Activated T-cell treated with anti-CD3 and anti-CD28 coated beads, Interleukin-2, amount 50 U/mL, for 72 hours (primary cell): ENCODE measurements around the gene SIM1. TPM values are rescaled to one million over a fixed set of nuclear protein-coding genes. Genes with fewer than 3 reads are reported as not detected.

ENCODE experiments used
- ATAC-seq, 2 donors: fragments of 150-1000 bp; cut with Tn5 transposase; replicated peaks in 1 of 2; 2 replicates each; pipeline ENCODE4 v1.10.0; 2021; ENCODE audit warnings: moderate library complexity in 2 of 2, mild to moderate bottlenecking in 1 of 2
- DNase-seq, 2 donors: peaks; one replicate each; pipeline ENCODE4 v3.0.0; 2021 to 2022; ENCODE audit warnings: mixed read lengths in 1 of 2
- H3K27ac Mint-ChIP-seq: one replicate; pipeline ENCODE4 v1.8.0; 2022; ENCODE audit warnings: mild to moderate bottlenecking, moderate library complexity, mixed read lengths
- H3K27me3 Mint-ChIP-seq: one replicate; pipeline ENCODE4 v1.8.0; 2022; ENCODE audit warnings: low read depth, mixed read lengths
- H3K36me3 Mint-ChIP-seq, 2 donors: one replicate each; pipeline ENCODE4 v1.8.0; 2022; ENCODE audit warnings: mixed read lengths in 2 of 2, mild to moderate bottlenecking in 1 of 2; ENCODE audit not compliant: insufficient read depth in 2 of 2
- H3K4me1 Mint-ChIP-seq: one replicate; pipeline ENCODE4 v1.8.0; 2022; ENCODE audit warnings: low read depth, mixed read lengths
- H3K4me3 Mint-ChIP-seq, 2 donors: one replicate each; pipeline ENCODE4 v1.8.0; 2022; ENCODE audit warnings: mild to moderate bottlenecking in 2 of 2, mixed read lengths in 2 of 2, moderate library complexity in 2 of 2
- H3K9me3 Mint-ChIP-seq, 2 donors: one replicate each; pipeline ENCODE4 v1.8.0; 2022; ENCODE audit warnings: mixed read lengths in 2 of 2
- total RNA-seq, 2 donors: library from RNA; stranded (reverse); gene quantifications; one replicate each; pipeline ENCODE4 v1.2.3, GENCODE V29; 2022

The SIM1 gene
- total RNA-seq, 2 donors from 2014 or later: 0.07 TPM; not detected in 1

DNA sequence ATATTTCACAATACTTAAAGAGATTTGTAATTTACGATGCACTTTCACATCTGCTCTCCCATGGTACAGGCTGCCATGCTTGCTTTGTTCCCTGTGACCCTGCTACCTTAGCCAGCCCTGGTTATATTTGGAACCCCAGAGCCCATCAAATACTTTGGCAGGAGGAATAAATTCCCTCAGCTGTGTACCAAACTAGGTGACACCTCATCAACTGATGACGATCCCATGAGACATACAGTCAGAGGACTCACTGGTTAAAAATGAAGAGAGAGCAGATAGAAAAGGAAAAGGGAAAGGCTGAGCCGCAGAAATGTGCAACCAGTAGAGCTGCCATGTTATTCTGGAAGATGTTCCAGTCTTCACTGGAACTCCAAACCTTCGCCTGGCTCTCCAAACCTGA, 120.0 kb downstream of the SIM1 start:
- no peaks in the 10 kb centered on the region for H3K4me1 Mint-ChIP-seq
- H3K4me3 Mint-ChIP-seq: no peak overlapping the region
- no peaks in the 10 kb centered on the region for H3K36me3 Mint-ChIP-seq
- H3K27ac Mint-ChIP-seq: no peak overlapping the region
- no peaks in the 10 kb centered on the region for H3K9me3 Mint-ChIP-seq
- ATAC-seq (no peak), DNase-seq (no peak)
- H3K27me3 Mint-ChIP-seq: peaks cover 4% of the 10 kb centered on the region

DNA sequence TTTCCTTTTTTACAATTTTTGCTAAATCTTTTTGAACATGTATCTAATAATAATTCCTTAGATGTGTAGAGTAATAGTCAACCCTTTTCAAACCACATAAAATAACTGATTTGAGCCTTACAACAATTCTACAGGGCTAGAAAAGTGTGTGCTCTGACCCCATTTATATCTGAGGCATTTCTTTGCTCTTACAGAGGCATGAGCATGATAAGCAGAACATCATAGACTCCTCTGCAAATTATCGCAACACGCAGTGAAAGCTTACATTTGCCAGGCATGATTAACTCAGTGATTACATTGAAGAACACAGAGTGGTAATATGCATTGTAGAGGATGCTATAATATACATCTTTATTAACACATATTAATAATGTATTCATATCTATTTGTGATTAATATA, 120.4 kb downstream of the SIM1 start:
- H3K36me3 Mint-ChIP-seq: no peaks in the 10 kb centered on the region
- no peaks in the 10 kb centered on the region for H3K4me1 Mint-ChIP-seq
- no peaks in the 10 kb centered on the region for H3K9me3 Mint-ChIP-seq
- H3K27ac Mint-ChIP-seq: no peak overlapping the region
- peaks cover 4% of the 10 kb centered on the region for H3K27me3 Mint-ChIP-seq
- ATAC-seq (no peak), DNase-seq (no peak)
- H3K4me3 Mint-ChIP-seq: no peak overlapping the region

DNA sequence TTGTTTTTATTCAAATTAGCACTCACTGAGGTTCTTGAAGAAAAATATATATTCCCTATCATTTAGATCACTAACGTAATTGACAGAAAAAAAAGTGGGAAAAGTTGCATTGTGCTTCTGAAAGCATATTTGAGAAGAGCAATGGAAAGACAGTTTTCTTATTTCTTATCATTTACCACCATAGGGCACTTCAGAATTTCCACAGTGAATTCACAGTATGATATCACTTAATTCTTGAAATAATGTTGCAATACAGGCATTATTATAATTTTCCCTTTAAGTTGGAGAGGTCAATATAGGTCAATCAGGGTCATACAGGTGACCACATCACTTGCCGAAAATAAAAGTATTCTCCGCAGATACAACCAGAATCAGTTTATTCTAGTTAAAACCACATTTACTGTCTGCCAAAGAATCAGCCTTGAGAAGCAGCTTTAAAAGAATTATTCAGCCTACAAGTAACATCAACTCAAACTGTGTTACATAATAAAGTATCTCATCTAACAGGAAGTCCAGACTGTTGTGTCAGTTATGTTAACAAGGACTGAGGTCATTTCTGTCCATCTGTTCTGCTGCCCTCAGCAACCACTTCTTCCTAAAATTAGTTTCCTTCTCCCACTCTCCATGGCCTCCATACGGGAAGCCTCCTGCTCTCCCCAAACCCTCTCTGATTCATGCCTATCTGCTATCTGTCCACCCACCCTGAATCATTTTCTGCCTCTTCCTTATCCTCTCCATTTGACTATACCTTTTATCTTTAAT, 121.2 kb downstream of the SIM1 start:
- H3K4me3 Mint-ChIP-seq: no peak overlapping the region
- H3K9me3 Mint-ChIP-seq: no peaks in the 10 kb centered on the region
- peaks cover 4% of the 10 kb centered on the region for H3K27me3 Mint-ChIP-seq
- no peaks in the 10 kb centered on the region for H3K4me1 Mint-ChIP-seq
- no peak for ATAC-seq
- no peak for DNase-seq
- no peaks in the 10 kb centered on the region for H3K36me3 Mint-ChIP-seq
- no peak overlapping the region for H3K27ac Mint-ChIP-seq

DNA sequence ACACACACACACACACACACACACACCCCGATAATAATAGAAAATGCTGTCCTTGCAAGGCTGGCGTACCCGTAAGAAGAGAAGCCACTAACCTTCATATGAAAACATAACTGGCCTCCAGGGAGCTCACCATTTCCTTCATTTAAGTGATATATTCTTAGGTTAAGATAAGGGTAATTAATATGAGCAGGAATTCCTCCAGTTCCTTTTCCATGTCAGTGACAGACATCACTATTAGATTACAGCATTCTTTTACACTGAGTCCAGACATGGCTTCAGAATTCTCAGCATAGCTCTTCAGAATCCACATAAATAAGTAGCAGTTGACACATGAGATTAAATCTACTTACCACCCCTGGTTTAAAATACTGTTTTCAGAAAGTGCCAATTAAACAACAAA, 121.9 kb downstream of the SIM1 start:
- no peaks in the 10 kb centered on the region for H3K4me1 Mint-ChIP-seq
- peaks cover 4% of the 10 kb centered on the region for H3K27me3 Mint-ChIP-seq
- H3K27ac Mint-ChIP-seq: no peak overlapping the region
- no peak for DNase-seq
- no peak overlapping the region for H3K4me3 Mint-ChIP-seq
- ATAC-seq: no peak
- H3K36me3 Mint-ChIP-seq: no peaks in the 10 kb centered on the region
- H3K9me3 Mint-ChIP-seq: no peaks in the 10 kb centered on the region

DNA sequence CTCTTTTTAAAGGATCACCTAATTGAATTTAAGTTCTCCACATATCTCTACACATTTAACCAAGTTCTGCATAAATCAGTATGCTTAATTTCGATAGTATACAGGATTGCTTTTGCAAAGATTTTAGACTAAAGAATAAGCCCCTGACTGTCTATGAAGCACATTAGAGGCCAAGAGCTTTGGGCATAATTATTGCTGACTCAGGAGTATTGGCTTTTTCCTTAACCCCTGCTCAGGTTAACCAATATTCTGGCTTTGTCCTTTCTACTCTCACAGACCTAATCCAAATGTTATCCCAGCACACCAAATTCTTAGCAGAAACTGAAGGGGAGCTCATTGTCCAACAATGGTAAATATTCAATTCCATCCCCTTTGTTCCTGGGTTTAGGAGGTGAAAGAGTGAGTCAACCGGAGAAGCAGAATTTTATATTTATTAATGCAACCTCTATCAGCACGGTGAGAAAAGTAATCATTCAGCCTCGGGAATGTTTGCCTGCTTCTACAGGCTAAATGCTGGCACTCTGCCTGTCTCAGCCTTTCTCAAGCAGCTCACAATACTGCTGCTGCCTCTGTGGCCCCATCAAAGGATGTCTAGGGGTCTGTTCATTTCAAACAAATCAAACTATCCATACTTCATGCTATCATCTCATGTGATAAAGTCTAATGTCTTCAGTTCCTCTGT, 125.0 kb downstream of the SIM1 start:
- ATAC-seq: no peak

DNA sequence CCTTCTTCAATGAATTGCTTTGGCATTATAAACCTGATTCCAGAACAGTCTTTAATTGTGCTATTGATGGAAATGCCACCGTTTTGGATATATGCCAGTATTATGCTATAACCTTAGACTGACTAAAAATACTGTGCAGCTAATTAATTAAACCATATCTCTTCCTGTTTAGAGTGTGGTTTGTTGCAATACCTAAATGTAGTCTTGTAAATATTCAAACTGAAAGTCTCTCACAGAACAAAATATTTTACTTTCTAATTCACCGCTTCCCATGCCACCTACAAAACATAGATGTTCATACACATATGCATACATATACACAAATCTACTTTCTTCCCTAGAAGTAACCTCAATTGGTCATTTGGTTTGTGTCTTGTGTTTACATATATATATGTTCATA, 126.6 kb downstream of the SIM1 start:
- no peaks in the 10 kb centered on the region for H3K36me3 Mint-ChIP-seq
- H3K27ac Mint-ChIP-seq: no peak overlapping the region
- H3K4me3 Mint-ChIP-seq: no peak overlapping the region
- peaks cover 4% of the 10 kb centered on the region for H3K27me3 Mint-ChIP-seq
- no peaks in the 10 kb centered on the region for H3K4me1 Mint-ChIP-seq
- ATAC-seq (no peak), DNase-seq (no peak)
- no peaks in the 10 kb centered on the region for H3K9me3 Mint-ChIP-seq

More for the DNA sequence above, 125.0 kb downstream of the SIM1 start:
- no peaks in the 10 kb centered on the region for H3K36me3 Mint-ChIP-seq
- no peak for DNase-seq
- peaks cover 4% of the 10 kb centered on the region for H3K27me3 Mint-ChIP-seq
- H3K9me3 Mint-ChIP-seq: no peaks in the 10 kb centered on the region
- no peaks in the 10 kb centered on the region for H3K4me1 Mint-ChIP-seq
- H3K4me3 Mint-ChIP-seq: no peak overlapping the region
- H3K27ac Mint-ChIP-seq: no peak overlapping the region

DNA sequence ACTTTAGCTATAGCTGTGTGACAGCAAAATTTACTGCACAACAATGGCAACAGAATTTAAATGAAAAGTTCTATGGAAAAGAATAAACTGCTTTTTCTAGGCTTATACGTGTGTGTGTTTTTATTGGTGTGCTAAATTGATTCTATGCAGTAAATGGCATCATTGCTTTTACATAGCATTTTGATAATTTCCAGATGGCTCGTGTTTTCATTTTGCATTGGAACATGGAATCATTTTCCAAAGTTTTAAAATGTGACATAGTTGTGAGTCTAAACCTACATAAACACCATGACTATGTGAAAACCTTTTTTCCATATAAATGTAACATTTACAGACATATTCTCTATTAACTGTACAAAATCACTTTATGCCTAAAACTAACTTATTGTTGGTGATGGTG, 127.8 kb downstream of the SIM1 start:
- DNase-seq (no peak), ATAC-seq (no peak)
- peaks cover 4% of the 10 kb centered on the region for H3K27me3 Mint-ChIP-seq
- H3K36me3 Mint-ChIP-seq: no peaks in the 10 kb centered on the region
- H3K27ac Mint-ChIP-seq: no peak overlapping the region
- H3K4me3 Mint-ChIP-seq: no peak overlapping the region
- H3K9me3 Mint-ChIP-seq: no peaks in the 10 kb centered on the region
- H3K4me1 Mint-ChIP-seq: no peaks in the 10 kb centered on the region

DNA sequence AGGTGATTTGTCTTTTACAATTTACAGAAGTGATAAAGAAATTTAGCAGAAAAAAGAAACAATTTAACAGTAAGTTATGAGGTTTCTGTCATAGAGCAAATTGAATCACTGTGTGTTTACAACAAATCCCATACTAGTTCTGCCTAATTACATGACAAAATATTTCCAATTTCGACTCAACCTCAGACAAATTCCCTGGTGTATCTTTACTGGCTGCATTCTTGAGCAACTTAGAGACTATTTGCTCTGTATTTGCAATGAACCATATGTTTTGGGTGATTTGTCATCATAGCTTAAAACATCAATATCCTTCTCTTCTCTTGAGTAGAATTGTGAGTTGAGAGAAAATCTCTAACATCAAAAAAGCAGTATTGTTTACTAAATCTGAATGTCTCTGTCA, 128.7 kb downstream of the SIM1 start:
- Mint-ChIP-seq H3K4me1 (no peaks in the 10 kb centered on the region), H3K4me3 (no peak overlapping the region), H3K27ac (no peak overlapping the region), H3K36me3 (no peaks in the 10 kb centered on the region), H3K27me3 (peaks cover 4% of the 10 kb centered on the region), H3K9me3 (peaks cover 0 to 1% of the 10 kb centered on the region in 2 donors)
- DNase-seq: no peak
- no peak for ATAC-seq
